Iris pigment epithelial cell (primary cell): ENCODE measurements around the gene MRPL27.

Source experiments
- DNase-seq: peaks from one replicate; pipeline ENCODE4 v3.0.0-alpha.2; 2011; ENCODE audit warnings: low read depth

The MRPL27 gene

GRCh38 chr17:50360486-50361115 lies 12.4 kb downstream of the MRPL27 start:
- DNase-seq = no peak

DNA sequence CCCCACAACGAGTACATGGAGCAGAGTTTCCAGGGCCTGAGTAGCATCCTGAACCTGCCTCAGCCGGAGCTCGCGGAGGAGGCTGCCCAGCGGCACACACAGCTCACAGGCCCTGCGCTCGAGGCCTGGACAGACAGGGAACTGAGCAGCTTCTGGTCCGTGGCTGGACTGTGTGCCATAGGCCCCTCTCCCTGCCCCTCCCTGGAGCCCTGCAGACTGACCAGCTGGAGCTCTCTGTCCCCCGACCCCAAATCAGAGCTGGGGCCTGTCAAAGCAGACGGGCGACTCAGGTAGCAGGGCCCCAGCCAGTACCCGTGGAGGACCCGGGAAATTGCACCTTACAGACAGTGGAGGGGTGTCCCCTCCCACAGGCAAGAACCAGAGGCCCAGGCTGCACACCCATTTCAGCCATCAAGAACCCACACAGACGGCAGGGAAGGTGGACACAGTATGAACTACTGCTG lies 13.0 kb downstream of the MRPL27 start:
- DNase-seq = no peak

GRCh38 chr17:50359005-50359699 lies 13.8 kb downstream of the MRPL27 start:
- no peak for DNase-seq

GRCh38 chr17:50358177-50358576 lies 14.8 kb downstream of the MRPL27 start:
- no peak for DNase-seq

DNA sequence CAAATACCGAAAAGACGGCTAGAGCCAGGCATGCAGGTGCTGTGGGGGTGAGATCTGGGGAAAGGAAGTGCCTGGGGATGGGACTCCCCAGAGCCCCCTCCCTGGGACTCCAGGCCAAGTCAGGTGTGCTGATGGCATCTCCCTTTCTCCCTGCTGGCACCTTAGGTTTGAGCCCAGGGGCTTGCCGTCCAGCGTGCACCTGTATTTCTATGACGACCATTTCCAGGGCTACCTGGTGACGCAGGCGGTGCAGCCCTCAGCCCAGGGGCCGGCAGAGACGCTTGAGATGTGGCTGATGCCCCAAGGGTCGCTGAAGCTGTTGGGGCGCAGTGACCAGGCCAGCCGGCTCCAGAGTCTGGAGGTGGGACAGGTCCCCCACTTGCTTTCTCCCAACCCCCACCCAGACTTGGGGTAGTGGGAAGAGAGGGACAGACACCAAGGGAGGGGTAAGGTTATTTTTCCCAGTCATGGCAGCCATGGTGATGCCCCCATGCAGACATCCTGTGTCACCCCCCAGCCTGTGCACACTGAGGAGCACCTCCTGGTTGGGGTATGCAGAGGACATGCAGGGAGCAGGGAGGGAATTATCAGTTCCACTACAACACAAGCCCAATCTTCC lies 16.0 kb downstream of the MRPL27 start:
- DNase-seq = no peak

GRCh38 chr17:50356418-50356817 lies 16.6 kb downstream of the MRPL27 start:
- DNase-seq = no peak

DNA sequence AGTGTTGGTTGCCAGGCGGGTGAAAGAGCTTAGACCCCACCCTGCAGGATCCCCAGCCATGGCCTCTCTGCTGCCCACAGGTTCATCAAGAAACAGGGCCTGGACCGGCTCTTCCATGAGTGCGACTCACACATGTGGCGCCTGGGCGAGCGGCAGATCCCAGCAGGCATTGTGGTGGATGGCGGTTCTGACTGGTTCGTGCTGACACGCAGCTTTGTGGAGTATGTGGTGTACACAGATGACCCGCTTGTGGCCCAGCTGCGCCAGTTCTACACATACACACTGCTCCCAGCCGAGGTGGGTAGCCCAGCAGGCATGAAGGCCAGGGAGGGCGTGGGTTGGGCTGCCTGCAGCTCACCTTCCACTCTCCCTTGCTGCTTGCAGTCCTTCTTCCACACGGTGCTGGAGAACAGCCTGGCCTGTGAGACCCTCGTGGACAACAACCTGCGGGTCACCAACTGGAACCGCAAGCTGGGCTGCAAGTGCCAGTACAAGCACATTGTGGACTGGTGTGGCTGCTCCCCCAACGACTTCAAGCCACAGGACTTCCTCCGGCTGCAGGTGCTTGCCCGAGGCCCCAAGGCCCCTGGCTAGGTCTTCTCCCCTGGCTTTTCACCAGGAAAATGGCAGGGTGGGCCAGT lies 17.2 kb downstream of the MRPL27 start:
- DNase-seq = no peak

- no peak for DNase-seq
Observed at GRCh38 chr17:50355336-50355700, 17.7 kb downstream of the MRPL27 start.

DNA sequence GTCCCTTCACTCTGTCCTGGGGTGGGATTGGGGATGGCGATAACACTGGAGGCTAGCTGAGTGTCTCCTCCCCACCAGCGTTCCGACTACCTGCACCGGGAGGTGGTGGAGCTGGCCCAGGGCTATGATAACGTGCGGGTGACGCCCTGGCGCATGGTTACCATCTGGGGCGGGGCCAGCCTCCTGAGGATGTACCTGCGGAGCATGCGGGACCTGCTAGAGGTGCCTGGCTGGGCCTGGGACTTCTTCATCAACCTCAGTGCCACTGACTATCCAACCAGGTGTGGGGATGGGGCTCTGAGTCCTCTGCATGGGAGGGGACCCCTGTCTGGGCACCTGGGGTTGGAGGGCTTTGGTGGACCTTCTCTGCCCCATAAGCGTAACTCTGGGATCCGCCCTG lies 18.2 kb downstream of the MRPL27 start:
- no peak for DNase-seq

GRCh38 chr17:50354198-50354597 lies 18.8 kb downstream of the MRPL27 start:
- no peak for DNase-seq

GRCh38 chr17:50353600-50354195 lies 19.3 kb downstream of the MRPL27 start:
- DNase-seq = no peak

- DNase-seq = no peak
Observed at GRCh38 chr17:50352693-50353599, 20.0 kb downstream of the MRPL27 start.

DNA sequence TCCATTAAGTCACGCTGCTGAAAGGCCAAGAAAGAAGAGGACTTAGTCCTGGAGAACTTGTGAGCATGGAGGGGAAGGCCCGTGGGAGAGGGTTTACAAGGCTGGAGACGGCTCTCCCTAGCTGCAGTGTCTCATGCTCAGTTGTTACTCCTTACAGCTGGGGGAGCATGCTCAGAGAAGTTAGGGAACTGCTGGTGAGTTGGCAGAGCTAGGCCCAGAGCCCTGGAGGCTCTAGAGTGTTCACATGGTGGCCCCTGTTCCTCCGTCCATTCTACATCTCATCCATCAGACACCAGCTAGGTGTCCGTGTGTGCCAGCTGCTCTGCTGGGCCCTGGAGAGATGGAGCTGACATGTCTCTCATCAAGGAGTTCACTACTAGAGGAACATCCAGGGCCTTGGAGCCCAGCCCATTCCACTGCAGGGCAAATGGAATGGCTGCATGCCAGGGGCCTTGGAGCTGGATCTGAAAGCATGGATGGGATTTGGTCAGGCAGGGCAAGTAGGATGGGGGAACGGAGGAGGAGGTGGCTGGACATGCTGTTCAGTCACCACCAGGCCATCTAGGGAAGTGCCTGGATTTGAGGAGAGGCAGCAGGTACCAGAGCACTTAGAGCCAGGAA lies 20.8 kb downstream of the MRPL27 start:
- DNase-seq = no peak

GRCh38 chr17:50350733-50351132 lies 22.3 kb downstream of the MRPL27 start:
- DNase-seq = no peak

- no peak for DNase-seq
Observed at GRCh38 chr17:50349243-50349600, 23.8 kb downstream of the MRPL27 start.

DNA sequence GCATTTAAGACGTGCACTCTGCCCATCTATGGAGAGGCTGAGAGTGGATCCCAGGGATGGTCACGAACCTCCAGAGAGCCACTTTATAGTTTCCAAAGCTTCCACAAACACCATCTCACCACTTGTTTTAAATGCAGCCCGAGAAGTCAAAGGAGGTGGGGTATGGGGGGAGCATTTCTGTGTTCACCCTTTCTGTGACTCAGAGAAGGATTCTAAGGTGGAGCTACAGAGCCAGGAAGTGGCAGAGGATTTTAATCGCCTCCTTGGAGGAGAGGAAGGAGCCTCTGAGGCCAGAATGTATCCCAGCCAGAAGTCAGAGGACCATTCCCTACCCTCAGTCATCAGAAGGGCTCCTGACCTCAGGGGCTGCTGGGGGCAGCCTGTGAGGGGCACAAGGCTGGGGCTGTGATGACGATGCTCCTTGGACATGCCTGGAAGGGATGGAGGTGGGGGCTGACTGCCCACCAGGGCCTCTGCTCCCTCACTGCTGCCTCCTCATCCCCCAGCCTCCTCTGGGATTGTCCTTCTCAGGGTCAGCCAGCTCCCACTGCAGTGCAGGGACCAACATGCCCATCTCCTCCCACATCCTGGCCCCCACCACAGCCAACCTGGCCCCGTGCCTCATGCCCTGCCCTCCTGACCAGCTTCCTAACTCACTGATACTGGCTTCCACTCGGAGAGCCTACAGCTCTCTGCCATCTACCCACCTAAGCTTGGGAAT lies 24.3 kb downstream of the MRPL27 start:
- peak; percentile 54 for DNase-seq

- DNase-seq = no peak
Observed at GRCh38 chr17:50347894-50348291, 25.1 kb downstream of the MRPL27 start.

DNA sequence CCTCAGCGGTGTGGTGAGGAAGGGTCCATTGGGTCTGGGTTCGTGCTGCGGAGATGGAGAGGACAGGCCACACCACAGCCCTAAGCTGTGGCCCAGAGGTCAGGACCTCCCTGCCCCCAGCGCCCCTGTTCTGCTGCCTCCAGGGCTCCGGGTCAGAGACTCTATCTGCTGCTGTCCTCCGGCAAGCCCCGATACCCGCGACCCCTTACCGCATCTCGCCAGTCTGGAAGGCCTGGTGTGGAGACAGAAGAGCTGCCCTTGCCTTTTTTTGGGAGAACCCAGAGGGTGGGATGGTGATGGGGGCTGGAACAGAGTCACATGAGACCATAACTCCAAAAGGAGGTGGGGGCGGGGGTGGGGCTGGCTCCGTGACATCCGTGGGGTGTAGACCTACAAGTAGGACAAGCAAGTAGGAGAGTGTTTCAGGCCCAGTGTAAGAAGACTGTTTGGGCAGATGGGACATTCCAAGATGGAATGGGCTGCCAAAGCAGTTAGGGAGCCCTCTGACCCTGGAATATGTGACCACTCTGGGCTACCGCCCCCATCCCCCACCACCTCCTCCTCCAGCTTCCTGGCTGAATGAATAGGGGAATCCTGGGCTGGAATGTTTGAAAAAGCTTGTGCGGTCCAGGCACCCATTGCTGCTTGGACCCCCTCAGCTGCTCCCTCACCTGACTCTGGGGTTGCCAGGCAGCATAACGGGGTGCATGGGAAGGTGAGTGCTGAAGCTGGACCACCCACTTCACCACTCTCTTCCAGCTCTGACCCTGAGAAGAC lies 25.7 kb downstream of the MRPL27 start:
- no peak for DNase-seq

DNA sequence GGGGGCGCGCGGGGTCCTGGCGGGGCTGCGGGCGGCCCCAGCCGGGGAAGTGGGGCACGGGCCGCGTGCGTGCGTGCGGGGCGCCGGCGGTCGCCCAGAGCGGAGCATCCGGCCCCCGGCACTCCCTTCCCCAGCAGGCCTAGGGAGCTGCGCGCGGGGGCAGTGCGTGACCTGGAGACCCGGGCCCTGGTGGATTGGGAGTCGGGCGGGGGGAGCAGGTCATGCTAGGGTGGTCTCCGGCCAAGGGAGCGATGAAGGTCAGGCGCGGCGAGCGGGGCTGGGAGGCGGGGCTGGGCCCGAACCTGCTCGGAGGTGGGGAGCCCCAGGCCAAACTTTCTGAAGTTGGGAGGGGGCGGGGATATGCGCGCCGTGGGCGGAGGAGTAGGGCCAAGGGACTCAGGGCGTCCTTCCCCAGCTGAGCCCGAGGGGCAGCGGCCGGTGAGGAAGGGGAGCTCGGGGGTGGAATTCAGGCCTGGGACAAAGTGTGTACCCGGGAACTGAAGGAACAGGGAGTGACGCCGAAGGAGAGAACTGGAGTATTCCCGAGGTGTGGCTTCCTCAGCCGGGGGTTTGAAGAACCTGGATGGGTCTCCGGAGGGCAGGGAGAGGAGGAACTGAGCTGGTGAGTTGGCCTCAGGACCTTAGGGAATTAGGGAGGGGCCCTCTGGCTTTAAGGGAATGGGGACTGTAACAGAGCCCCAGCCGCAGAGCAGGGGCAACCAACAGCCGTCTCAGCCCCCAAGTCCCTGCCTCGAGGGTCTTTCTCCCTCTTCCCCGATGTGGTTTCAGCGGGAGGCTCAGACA lies 26.5 kb downstream of the MRPL27 start:
- DNase-seq = no peak
